K562 (cell line): ENCODE measurements around the gene CHST13. TPM values are rescaled to one million over a fixed set of nuclear protein-coding genes. Genes with fewer than 3 reads are reported as not detected.

ENCODE experiments used
- ATAC-seq: fragments of 200-7000 bp; cut with Tn5 transposase; 3 replicates; pipeline ENCODE4 v1.9.1; 2020; ENCODE audit warnings: moderate library complexity
- BruUV-seq: library from RNA; stranded (reverse); fragments of 400-500 nt; replicated peaks from 2 replicates; lab custom pipeline; 2021; lab: Mats Ljungman, UMichigan
- CTCF ChIA-PET: fragments of 300-600 bp; formaldehyde crosslinking; extraction: SDS; loops from one replicate; lab custom pipeline; 2021; ENCODE audit warnings: low intra/inter-chr PET ratio; lab: Yijun Ruan, JAX
- POLR2A ChIA-PET: fragments of 300-600, 350-650 bp; sonication (Branson Sonifier 250); formaldehyde crosslinking; extraction: SDS; loops from one replicate; lab custom pipeline; 2021; ENCODE audit warnings: antibody characterized with exemption, inconsistent platforms; lab: Yijun Ruan, JAX
- DNase-seq, 4 experiments: peaks; one replicate each; pipeline versions ENCODE4 v3.0.0 to v3.0.0-alpha.2; 2011 to 2018; ENCODE audit warnings: low spot score in 3 of 4, mixed read lengths in 3 of 4; ENCODE audit errors: extremely low read depth in 1 of 4
- FAIRE-seq: peaks from 2 replicates; lab custom pipeline; 2011; peaks lifted over from hg19 to GRCh38; lab: Jason Lieb, UNC
- H2AFZ ChIP-seq: 2 replicates; pipeline ENCODE4 v1.6.0; 2011; ENCODE audit warnings: low read depth, low read length, control low read depth, inconsistent platforms
- H3K27ac ChIP-seq: fragments of 200-600 bp; 3 replicates; pipeline ENCODE4 v1.8.0; 2011; ENCODE audit warnings: low read depth, mild to moderate bottlenecking, control low read depth, inconsistent platforms, low read length, moderate library complexity, mixed read lengths; ENCODE audit errors: extremely low read depth
- H3K27me3 ChIP-seq, 2 experiments: fragments of 300-600 bp in 1 of 2; 2 replicates in 1 of 2; 3 replicates in 1 of 2; pipeline versions ENCODE4 v1.6.0 to v1.8.0; 2011; ENCODE audit warnings: inconsistent platforms in 2 of 2, low read length in 2 of 2, mild to moderate bottlenecking in 1 of 2, mixed read lengths in 1 of 2, moderate library complexity in 1 of 2; ENCODE audit not compliant: control insufficient read depth in 2 of 2, insufficient read depth in 2 of 2
- H3K36me3 ChIP-seq: fragments of 300-600 bp; 3 replicates; pipeline ENCODE4 v1.8.0; 2011; ENCODE audit warnings: mild to moderate bottlenecking, low read length, inconsistent platforms; ENCODE audit not compliant: control insufficient read depth, insufficient read depth
- H3K4me1 ChIP-seq, 2 experiments: fragments of 200-600 bp in 1 of 2; replicated peaks in 1 of 2; 2 replicates in 1 of 2; 3 replicates in 1 of 2; pipeline versions ENCODE4 v1.5.1 to v1.8.0; 2011; ENCODE audit warnings: inconsistent platforms in 2 of 2, low read length in 2 of 2, mild to moderate bottlenecking in 1 of 2, mixed read lengths in 1 of 2, moderate library complexity in 1 of 2; ENCODE audit not compliant: control insufficient read depth in 2 of 2, insufficient read depth in 2 of 2
- H3K4me2 ChIP-seq: 2 replicates; pipeline ENCODE4 v1.6.1; 2011; ENCODE audit warnings: low read length, control low read depth, inconsistent platforms, mixed read lengths; ENCODE audit not compliant: insufficient read depth
- H3K4me3 ChIP-seq: fragments of 200-600 bp; sonication (generic), shearing (Covaris generic); 2 replicates; pipeline ENCODE4 v1.5.1; 2016; ENCODE audit warnings: control low read depth, inconsistent platforms
- H3K79me2 ChIP-seq: fragments of 200-600 bp; 3 replicates; pipeline ENCODE4 v1.8.0; 2011; ENCODE audit warnings: low read length, inconsistent platforms; ENCODE audit not compliant: control insufficient read depth, insufficient read depth
- H3K9ac ChIP-seq, 2 experiments: 2 replicates each; pipeline versions ENCODE4 v1.6.0 to v1.6.1; 2011; ENCODE audit warnings: low read depth in 2 of 2, low read length in 2 of 2, control low read depth in 1 of 2, inconsistent platforms in 1 of 2, mild to moderate bottlenecking in 1 of 2, mixed read lengths in 1 of 2; ENCODE audit not compliant: insufficient read depth in 1 of 2
- H3K9me1 ChIP-seq: one replicate; pipeline ENCODE4 v1.6.0; 2011; ENCODE audit warnings: inconsistent platforms, mild to moderate bottlenecking, low read length, moderate library complexity; ENCODE audit not compliant: control insufficient read depth, insufficient read depth
- H3K9me3 ChIP-seq: replicated peaks from 2 replicates; pipeline ENCODE4 v1.5.1; 2011; ENCODE audit warnings: low read depth, low read length, inconsistent platforms; ENCODE audit not compliant: control insufficient read depth, insufficient read depth
- H4K20me1 ChIP-seq: replicated peaks from 2 replicates; pipeline ENCODE4 v1.6.1; 2011; ENCODE audit warnings: low read length, inconsistent platforms, mixed read lengths; ENCODE audit not compliant: control insufficient read depth, insufficient read depth
- DMBX1 ChIP-seq: fragments of 250-450 bp; sonication (Bioruptor Pico); IDR thresholded peaks from 2 replicates; pipeline ENCODE4 v1.8.0; 2022; ENCODE audit warnings: inconsistent platforms, mild to moderate bottlenecking, moderate library complexity, borderline replicate concordance
- FOXK2 ChIP-seq, 2 experiments: fragments of 450-650 bp; IDR thresholded peaks in 1 of 2; conservative IDR thresholded peaks in 1 of 2; 2 replicates each; pipeline ENCODE4 v1.6.1; 2016; ENCODE audit warnings: low read depth in 2 of 2, mild to moderate bottlenecking in 1 of 2
- GTF2F1 ChIP-seq: IDR thresholded peaks from 2 replicates; pipeline ENCODE4 v1.6.1; 2011; ENCODE audit warnings: low read depth, low read length, improper control_type of control experiment
- PRMT5 ChIP-seq: sonication (generic); formaldehyde crosslinking; IDR thresholded peaks from 2 replicates; pipeline ENCODE4 v1.5.0; 2020; ENCODE audit warnings: missing genetic modification reagents
- SNRNP70 ChIP-seq: fragments of 200-400 bp; formaldehyde crosslinking; optimal IDR thresholded peaks from 2 replicates; pipeline ENCODE3; 2017; ENCODE audit warnings: low read depth, low read length
- THAP7 ChIP-seq: fragments of 250-450 bp; sonication (Bioruptor Pico); IDR thresholded peaks from 2 replicates; pipeline ENCODE4 v1.5.0; 2021
- ZNF398 ChIP-seq: fragments of 250-450 bp; sonication (Bioruptor Pico); IDR thresholded peaks from 2 replicates; pipeline ENCODE4 v1.8.0; 2021; ENCODE audit warnings: moderate library complexity, mild to moderate bottlenecking, inconsistent platforms
- WGBS: fragments of 100-300 bp; shearing (Covaris generic); methylation state at CpG from one replicate; pipeline ENCODE4 v1.1.6; 2016; ENCODE audit warnings: low coverage, mixed read lengths; ENCODE audit not compliant: insufficient coverage; ENCODE audit errors: missing lambda C conversion rate; 5-methylcytosine and 5-hydroxymethylcytosine counted together
- in situ Hi-C: fragments of 300-500 bp; cut with MboI; formaldehyde crosslinking; loops from 4 replicates; pipeline ENCODE4 v1.15.0; 2018; ENCODE audit warnings: inconsistent platforms, mixed read lengths
- intact Hi-C: fragments of 100-400 bp; cut with micrococcal nuclease; formaldehyde crosslinking; loops from 2 replicates; pipeline ENCODE4 v1.14.2; 2022
- polyA plus RNA-seq, 8 experiments: library from polyadenylated mRNA; depleted of rRNA in 4 of 8; stranded (reverse) in 5 of 8; unstranded in 3 of 8; fragments of >200 nt; fragmentation: Nextera tagmentation in 2 of 8; fragmentation: Illumina TruSeq in 1 of 8; extraction: Ambion mirVana in 2 of 8; extraction: Trizol in 1 of 8; gene quantifications; 2 replicates each; pipeline versions ENCODE4 v1.2.1 to v1.2.3, GENCODE V29; 2011 to 2014; ENCODE audit warnings: inconsistent platforms in 1 of 8, missing spikeins in 1 of 8
- total RNA-seq, 7 experiments: library from RNA; depleted of rRNA in 6 of 7; stranded (reverse); fragments of >200 nt in 6 of 7; fragmentation: Illumina TruSeq in 2 of 7; extraction: Trizol in 2 of 7; gene quantifications; 2 replicates each; pipeline versions ENCODE4 v1.2.1 to v1.2.3, GENCODE V29; 2011 to 2021; ENCODE audit warnings: low replicate concordance in 1 of 7
- TF ChIP-seq, protein P1 (sequence below): fragments of 450-650 bp; IDR thresholded peaks from 2 replicates; pipeline ENCODE4 v1.7.1; 2018; ENCODE audit warnings: mild to moderate bottlenecking, low read depth; ENCODE audit not compliant: partially characterized antibody
- TF ChIP-seq, protein P2 (sequence below): sonication (generic); formaldehyde crosslinking; IDR thresholded peaks from 2 replicates; pipeline ENCODE4 v1.8.1; 2023; ENCODE audit warnings: missing genetic modification reagents, mild to moderate bottlenecking, borderline replicate concordance

Gene CHST13
- total and polyA plus RNA-seq, 9 of the 15 experiments (the other 6 are each of a cell fraction or from before 2014, with no cell fraction given), result not detected

DNA sequence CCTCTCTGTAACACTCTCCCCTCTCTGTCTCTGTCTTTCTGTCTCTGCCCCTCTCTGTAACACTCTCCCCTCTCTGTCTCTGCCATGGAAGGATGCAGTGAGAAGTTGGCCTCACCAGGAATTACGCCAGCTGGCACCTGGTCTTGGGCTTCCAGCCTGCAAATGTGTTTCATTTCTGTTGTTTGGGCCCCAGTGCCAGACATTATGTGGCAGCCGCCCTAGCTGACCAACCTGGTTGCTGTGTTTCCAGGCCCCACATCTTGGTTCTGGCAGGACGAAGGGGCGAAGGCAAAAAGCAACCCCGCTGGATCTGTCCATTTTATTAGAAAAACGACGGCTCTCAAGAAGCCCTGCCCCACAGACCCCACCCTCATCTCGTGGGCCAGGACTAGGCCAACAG, 43.1 kb upstream of the CHST13 start:
- Histone ChIP-seq H3K27ac (no peak overlapping the region), H2AFZ (no peak overlapping the region), H3K27me3 (peaks cover 0 to 16% of the 10 kb centered on the region in 2 experiments; a peak in 2 of 5 replicates), H3K79me2 (no peaks in the 10 kb centered on the region), H3K36me3 (no peaks in the 10 kb centered on the region), H4K20me1 (no peaks in the 10 kb centered on the region), H3K9me3 (no peaks in the 10 kb centered on the region), H3K4me1 (peaks cover 4 to 10% of the 10 kb centered on the region in 2 experiments; a peak in 2 of 5 replicates), H3K9ac (no peak overlapping the region), H3K4me2 (no peak overlapping the region), H3K9me1 (no peaks in the 10 kb centered on the region), H3K4me3 (no peak overlapping the region)
- ATAC-seq (no peak), DNase-seq (no peak), FAIRE-seq (no peak)
- 16% methylated on average over 7 of the region's 8 CpGs for WGBS
- POLR2A ChIA-PET, result no interaction called here
- no TSS peak for BruUV-seq
- CTCF ChIA-PET, result interaction anchor here (0.7 kb wide), 1 partner anchor 507 kb away, joined by 3 read pairs; no protein-coding TSS in a partner anchor
- in situ Hi-C loops, result no loop called here
- intact Hi-C loops, result no loop called here
- TF ChIP-seq DMBX1 (CRISPR knock-in tag) (no peak), ZNF398 (no peak), THAP7 (no peak), GTF2F1 (no peak), FOXK2 (conservative IDR thresholded peaks at IDR 0.05 in 1 of 2, IDR thresholded peaks at IDR 0.05 in 1 of 2; ENCODE audit: low read depth in 2 of 2) (no peak), PRMT5 (no peak), SNRNP70 (no peak)
- TF ChIP-seq, protein P1, sequence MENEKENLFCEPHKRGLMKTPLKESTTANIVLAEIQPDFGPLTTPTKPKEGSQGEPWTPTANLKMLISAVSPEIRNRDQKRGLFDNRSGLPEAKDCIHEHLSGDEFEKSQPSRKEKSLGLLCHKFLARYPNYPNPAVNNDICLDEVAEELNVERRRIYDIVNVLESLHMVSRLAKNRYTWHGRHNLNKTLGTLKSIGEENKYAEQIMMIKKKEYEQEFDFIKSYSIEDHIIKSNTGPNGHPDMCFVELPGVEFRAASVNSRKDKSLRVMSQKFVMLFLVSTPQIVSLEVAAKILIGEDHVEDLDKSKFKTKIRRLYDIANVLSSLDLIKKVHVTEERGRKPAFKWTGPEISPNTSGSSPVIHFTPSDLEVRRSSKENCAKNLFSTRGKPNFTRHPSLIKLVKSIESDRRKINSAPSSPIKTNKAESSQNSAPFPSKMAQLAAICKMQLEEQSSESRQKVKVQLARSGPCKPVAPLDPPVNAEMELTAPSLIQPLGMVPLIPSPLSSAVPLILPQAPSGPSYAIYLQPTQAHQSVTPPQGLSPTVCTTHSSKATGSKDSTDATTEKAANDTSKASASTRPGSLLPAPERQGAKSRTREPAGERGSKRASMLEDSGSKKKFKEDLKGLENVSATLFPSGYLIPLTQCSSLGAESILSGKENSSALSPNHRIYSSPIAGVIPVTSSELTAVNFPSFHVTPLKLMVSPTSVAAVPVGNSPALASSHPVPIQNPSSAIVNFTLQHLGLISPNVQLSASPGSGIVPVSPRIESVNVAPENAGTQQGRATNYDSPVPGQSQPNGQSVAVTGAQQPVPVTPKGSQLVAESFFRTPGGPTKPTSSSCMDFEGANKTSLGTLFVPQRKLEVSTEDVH, result no peak
- TF ChIP-seq, protein P2, sequence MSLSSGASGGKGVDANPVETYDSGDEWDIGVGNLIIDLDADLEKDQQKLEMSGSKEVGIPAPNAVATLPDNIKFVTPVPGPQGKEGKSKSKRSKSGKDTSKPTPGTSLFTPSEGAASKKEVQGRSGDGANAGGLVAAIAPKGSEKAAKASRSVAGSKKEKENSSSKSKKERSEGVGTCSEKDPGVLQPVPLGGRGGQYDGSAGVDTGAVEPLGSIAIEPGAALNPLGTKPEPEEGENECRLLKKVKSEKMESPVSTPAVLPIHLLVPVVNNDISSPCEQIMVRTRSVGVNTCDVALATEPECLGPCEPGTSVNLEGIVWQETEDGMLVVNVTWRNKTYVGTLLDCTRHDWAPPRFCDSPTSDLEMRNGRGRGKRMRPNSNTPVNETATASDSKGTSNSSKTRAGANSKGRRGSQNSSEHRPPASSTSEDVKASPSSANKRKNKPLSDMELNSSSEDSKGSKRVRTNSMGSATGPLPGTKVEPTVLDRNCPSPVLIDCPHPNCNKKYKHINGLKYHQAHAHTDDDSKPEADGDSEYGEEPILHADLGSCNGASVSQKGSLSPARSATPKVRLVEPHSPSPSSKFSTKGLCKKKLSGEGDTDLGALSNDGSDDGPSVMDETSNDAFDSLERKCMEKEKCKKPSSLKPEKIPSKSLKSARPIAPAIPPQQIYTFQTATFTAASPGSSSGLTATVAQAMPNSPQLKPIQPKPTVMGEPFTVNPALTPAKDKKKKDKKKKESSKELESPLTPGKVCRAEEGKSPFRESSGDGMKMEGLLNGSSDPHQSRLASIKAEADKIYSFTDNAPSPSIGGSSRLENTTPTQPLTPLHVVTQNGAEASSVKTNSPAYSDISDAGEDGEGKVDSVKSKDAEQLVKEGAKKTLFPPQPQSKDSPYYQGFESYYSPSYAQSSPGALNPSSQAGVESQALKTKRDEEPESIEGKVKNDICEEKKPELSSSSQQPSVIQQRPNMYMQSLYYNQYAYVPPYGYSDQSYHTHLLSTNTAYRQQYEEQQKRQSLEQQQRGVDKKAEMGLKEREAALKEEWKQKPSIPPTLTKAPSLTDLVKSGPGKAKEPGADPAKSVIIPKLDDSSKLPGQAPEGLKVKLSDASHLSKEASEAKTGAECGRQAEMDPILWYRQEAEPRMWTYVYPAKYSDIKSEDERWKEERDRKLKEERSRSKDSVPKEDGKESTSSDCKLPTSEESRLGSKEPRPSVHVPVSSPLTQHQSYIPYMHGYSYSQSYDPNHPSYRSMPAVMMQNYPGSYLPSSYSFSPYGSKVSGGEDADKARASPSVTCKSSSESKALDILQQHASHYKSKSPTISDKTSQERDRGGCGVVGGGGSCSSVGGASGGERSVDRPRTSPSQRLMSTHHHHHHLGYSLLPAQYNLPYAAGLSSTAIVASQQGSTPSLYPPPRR (CRISPR knock-in tag), result no peak
